HG02885 (cell line): ENCODE data around the gene JPT1.
A peak's percentile ranks its signal among the peaks of the same experiment; 100 is the strongest.
"Not testable (repeated sequence)": the region's sequence is repeated elsewhere in the genome, so short reads cannot be mapped to it uniquely, and the experiment has no call there.

Source experiments
- ATAC-seq: cut with Tn5 transposase; IDR thresholded peaks from one replicate; pipeline ENCODE4 v1.9.1; 2021; ENCODE audit warnings: mild to moderate bottlenecking; ENCODE audit not compliant: unreplicated experiment, poor library complexity

Gene JPT1, protein sequence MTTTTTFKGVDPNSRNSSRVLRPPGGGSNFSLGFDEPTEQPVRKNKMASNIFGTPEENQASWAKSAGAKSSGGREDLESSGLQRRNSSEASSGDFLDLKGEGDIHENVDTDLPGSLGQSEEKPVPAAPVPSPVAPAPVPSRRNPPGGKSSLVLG

DNA sequence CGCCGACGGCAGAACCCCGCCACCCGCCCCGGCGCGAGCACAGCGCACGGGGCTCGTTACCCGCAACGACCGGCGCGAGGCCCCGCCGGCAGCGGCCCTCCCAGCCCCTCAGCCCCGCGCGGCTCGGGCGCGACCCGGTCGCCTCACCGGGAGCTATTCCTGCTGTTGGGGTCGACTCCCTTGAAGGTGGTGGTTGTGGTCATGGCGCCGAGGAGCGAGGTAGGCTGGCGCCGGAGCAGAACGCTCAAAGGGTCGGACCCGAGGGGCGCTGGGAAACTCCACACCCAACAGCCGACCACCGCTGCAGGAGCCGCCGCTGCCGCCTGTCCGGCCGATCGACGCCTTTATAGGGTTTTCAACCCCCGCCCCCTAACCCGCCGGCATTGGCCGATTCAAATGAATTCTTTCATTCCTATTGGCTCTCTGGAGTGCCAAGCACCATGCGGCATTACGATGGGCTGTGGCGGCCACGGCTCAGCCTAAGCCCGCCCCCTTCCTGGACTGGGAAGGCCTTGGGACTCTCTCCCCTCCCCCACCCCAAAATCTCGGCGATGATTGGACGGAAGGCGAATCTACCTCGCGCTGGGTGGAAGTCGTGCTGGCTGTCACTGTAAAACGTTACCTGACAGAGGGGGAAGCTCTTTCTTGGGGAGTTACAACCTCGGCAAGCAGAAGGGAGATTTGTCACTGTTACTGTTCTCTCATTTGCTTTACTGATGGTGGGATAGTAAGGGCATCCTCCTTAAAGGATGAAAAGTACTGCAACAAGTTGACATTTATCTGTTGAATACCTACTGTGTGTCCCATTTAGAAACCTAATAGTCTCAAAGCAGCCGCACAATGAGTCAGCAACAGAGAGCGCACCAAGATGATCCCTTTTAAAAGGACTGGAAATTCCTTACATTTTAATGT is at the start of gene JPT1:
Gene JPT1, minus strand, starts transcription at position 318 of the 912 bp plus-strand sequence. Its CDS starts 115 bp downstream, at position 203.
- peak; percentile 95 for ATAC-seq

GRCh38 chr17:75199886-75200618 is 45.7 kb upstream of the JPT1 start:
- ATAC-seq, result no peak

DNA sequence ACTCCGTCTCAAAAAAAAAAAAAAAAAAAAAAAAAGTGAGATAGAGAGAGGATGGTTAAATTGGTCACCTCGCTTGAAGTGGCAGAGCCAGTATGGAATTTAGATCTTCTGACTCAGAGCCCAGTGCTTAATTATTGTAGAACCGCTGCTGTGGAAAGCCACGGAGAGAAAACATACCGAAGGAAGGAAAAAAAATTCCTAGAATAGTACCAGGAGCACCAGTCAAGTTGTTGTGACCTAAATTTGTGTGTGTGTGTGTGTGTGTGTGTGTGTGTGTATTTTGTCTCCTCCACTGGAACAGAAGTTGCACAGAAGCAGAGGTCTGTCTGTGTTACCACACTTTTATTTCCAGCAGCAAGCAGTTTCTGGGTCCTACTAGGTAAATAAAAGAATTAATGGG is 40.6 kb upstream of the JPT1 start:
- ATAC-seq, result no peak

DNA sequence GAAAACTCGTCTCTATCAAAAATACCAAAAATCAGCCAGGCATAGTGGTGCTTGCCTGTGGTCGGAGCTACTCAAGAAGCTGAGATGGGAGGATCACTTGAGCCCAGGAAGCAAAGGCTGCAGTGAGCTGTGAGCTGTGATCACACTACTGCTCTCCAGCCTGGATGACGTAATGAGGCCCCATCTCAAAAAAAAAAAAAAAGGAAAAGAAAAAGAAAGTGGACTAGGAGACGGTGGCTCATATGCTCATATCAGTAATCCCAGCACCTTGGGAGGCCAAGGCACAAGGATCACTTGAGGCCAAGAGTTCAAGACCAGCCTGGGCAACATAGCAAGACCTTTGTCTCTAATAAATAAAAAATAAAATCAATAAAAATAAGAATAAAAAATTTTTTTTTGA is 37.3 kb upstream of the JPT1 start:
- no peak for ATAC-seq

- ATAC-seq, result no peak
These were observed 34.3 kb upstream of the JPT1 start for GRCh38 chr17:75188614-75189013.

- ATAC-seq, result no peak
These were observed 29.9 kb upstream of the JPT1 start for GRCh38 chr17:75183999-75184884.

DNA sequence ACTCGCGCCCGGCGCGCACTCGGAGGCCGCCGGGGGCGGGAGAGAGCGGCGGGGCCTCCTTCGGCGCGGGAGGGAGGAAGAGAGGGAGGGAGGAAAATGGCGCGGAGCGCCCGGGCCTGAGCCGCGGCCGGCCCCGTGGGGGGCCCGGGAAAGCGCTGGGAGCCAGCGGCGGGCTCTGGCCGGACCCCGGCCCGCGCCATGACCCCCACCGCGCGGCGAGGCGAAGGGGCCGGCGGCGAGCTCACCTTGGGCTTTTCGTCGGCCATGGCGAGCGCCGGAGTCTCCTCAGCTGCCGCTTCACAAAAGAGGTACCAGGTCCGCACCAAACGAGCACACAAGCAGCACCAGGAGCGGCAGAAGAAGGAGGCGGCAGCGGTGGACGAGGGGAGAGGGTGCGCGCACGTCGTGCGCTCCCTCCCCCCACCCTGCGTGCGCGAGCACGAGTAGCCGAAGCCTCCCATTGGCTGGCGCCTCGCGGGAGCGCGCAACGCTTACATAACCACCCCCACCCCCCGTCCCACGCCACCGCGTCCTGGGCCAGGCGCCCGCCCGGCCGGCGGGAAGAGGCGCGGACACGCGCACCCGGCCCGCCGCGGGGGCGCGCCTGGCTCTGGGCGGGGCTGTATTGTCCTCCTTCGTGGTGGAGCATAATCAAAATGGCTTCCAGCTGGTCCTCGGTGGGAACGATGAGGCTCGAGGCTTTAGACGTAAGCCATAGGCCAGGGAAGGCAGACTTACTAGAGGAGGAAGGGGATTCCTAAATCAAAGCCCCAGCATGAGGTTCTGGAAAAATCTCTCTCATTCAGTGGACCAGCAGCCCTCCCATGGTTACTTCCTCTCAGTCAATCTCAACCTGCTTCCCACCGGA is 28.5 kb upstream of the JPT1 start, which contains the start of gene SUMO2:
Gene SUMO2, minus strand, starts transcription at position 391 of the 868 bp plus-strand sequence. Its CDS starts 125 bp downstream, at position 266.
- ATAC-seq, result peak; percentile 71

GRCh38 chr17:75182319-75182568 is 27.9 kb upstream of the JPT1 start:
- peak; percentile 22 for ATAC-seq

- ATAC-seq, result peak; percentile 2
These were observed 27.5 kb upstream of the JPT1 start for GRCh38 chr17:75181608-75182318.

DNA sequence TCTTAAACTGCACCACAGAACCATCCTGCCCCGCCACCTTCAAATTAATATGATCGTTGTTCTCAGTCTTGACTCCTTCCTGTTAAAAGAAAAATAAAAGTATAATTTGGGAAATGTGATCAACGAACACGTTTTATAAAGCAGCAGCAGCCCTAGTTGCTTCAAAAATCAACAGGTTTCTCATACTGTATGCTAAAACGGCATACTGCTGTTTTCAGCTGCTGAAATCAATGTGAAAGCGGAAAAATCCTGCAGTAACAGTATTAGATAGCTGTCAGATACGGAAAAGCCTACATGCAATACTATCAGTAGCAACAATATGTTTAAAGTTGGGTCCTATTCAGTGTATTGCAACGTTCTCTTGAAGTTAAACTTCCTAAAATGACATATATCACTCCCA is 26.8 kb upstream of the JPT1 start:
- ATAC-seq, result no peak

DNA sequence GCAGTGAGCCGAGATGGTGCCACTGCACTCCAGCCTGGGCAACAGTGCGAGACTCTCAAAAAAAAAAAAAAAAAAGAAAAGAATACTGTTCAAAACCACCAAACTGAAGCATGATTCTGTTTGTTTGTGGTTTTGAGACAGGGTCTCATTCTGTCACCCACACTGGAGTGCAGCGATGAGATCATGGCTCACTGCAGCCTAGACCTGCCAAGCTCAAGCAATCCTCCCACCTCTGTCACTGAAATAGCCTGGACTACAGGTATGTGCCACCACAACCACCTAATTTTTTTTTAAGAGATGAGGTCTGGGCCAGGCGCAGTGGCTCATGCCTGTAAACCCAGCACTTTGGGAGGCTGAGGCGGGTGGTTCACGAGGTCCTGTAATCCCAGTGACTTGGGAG is 24.1 kb upstream of the JPT1 start:
- ATAC-seq, result no peak

DNA sequence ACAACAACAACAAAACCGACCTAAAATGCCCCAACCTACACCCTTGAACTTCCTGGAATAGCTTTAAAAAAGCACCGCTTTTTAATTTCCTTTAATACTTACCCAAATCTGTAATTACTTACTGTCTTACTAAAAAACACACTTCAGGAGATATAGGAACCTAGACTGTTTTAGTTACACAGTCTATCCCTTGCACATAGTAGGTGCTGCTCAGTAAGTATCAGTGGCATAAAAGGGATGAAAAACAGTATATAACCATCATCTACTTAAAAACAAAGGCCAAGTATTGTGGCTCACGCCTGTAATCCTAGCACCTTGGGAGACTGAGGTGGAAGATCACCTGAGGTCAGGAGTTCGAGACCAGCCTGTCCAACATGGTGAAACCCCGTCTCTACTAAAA is 22.3 kb upstream of the JPT1 start:
- ATAC-seq, result no peak

GRCh38 chr17:75174996-75175395 is 20.7 kb upstream of the JPT1 start:
- no peak for ATAC-seq

- no peak for ATAC-seq
These were observed 19.2 kb upstream of the JPT1 start for GRCh38 chr17:75173526-75173925.

- ATAC-seq, result no peak
These were observed 14.7 kb upstream of the JPT1 start for GRCh38 chr17:75168998-75169397.

DNA sequence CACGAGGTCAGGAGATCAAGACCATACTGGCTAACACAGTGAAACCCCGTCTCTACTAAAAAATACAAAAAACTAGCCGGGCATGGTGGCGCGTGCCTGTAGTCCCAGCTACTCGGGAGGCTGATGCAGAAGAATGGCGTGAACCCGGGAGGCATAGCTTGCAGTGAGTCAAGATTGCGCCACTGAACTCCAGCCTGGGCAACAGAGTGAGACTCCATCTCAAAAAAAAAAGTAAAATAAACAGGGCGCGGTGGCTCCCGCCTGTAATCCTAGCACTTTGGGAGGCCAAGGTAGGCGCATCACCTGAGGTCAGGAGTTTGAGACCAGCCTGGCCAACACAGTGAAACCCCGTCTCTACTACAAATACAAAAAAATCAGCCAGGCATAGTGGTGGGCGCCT is 10.3 kb upstream of the JPT1 start:
- ATAC-seq, result not testable (repeated sequence)

DNA sequence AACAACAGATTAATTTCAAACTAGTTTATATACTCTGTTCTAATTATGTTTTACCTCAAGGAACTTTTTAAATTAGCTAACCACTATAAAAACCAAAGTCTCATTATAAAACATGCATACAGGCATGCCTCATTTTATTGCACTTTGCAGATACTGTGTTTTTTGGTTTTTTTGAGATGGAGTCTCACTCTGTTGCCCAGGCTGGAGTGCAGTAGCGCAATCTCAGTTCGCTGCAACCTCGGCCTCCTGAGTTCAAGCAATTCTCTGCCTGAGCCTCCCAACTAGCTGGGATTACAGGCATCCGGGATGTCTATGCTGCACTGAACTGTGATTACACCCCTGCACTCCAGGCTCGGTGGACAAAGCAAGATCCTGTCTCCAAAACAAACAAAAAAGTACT is 8.8 kb upstream of the JPT1 start:
- no peak for ATAC-seq

GRCh38 chr17:75160211-75160610 is 5.9 kb upstream of the JPT1 start:
- no peak for ATAC-seq
